HG02571 (cell line): ENCODE measurements around the gene MMP8.
"Not testable (repeated sequence)": the region's sequence is repeated elsewhere in the genome, so short reads cannot be mapped to it uniquely, and the experiment has no call there.

Experiments
- ATAC-seq: cut with Tn5 transposase; IDR thresholded peaks from one replicate; pipeline ENCODE4 v1.9.1; 2021; ENCODE audit warnings: mild to moderate bottlenecking, moderate library complexity; ENCODE audit not compliant: unreplicated experiment

Gene MMP8

GRCh38 chr11:102724904-102725500, at the start of gene MMP8:
Gene MMP8, minus strand, starts transcription at chr11:102724954. Its CDS starts 99 bp downstream, at chr11:102724855.
- no peak for ATAC-seq

- no peak for ATAC-seq
Observed at GRCh38 chr11:102773386-102773785, 48.6 kb upstream of the MMP8 start.

GRCh38 chr11:102771351-102771750, 46.6 kb upstream of the MMP8 start:
- no peak for ATAC-seq

GRCh38 chr11:102770191-102770590, 45.4 kb upstream of the MMP8 start:
- no peak for ATAC-seq

GRCh38 chr11:102767800-102768199, 43.0 kb upstream of the MMP8 start:
- ATAC-seq = no peak

GRCh38 chr11:102763440-102763839, 38.7 kb upstream of the MMP8 start:
- no peak for ATAC-seq

GRCh38 chr11:102762361-102762767, 37.6 kb upstream of the MMP8 start:
- no peak for ATAC-seq

GRCh38 chr11:102761646-102762238, 37.0 kb upstream of the MMP8 start:
- no peak for ATAC-seq

GRCh38 chr11:102760344-102761035, 35.7 kb upstream of the MMP8 start:
- ATAC-seq = no peak

GRCh38 chr11:102757823-102758549, 33.2 kb upstream of the MMP8 start:
- no peak for ATAC-seq

GRCh38 chr11:102753267-102753666, 28.5 kb upstream of the MMP8 start:
- no peak for ATAC-seq

GRCh38 chr11:102751673-102752072, 26.9 kb upstream of the MMP8 start:
- no peak for ATAC-seq

GRCh38 chr11:102749101-102749722, 24.5 kb upstream of the MMP8 start:
- no peak for ATAC-seq

- not testable (repeated sequence) for ATAC-seq
Observed at GRCh38 chr11:102746746-102747578, 22.2 kb upstream of the MMP8 start.

GRCh38 chr11:102734650-102735049, 9.9 kb upstream of the MMP8 start:
- no peak for ATAC-seq

- ATAC-seq = no peak
Observed at GRCh38 chr11:102733232-102733875, 8.6 kb upstream of the MMP8 start.

- not testable (repeated sequence) for ATAC-seq
Observed at GRCh38 chr11:102730944-102731343, 6.2 kb upstream of the MMP8 start.

GRCh38 chr11:102729849-102730815, 5.4 kb upstream of the MMP8 start:
- ATAC-seq = no peak

- ATAC-seq = no peak
Observed at GRCh38 chr11:102727890-102728289, 3.1 kb upstream of the MMP8 start.
